Testis (tissue), 3 donors: ENCODE measurements around the gene IGSF21. TPM values are rescaled to one million over a fixed set of nuclear protein-coding genes. Genes with fewer than 3 reads are reported as not detected.

Experiments
- DNase-seq: peaks from one replicate; pipeline ENCODE4 v3.0.0-alpha.2; 2019
- H3K27ac ChIP-seq, 2 donors: fragments of 200-600 bp; sonication (generic); one replicate each; pipeline ENCODE4 v1.5.1; 2019
- H3K27me3 ChIP-seq: fragments of 200-600 bp; sonication (generic); one replicate; pipeline ENCODE4 v1.5.1; 2019
- H3K36me3 ChIP-seq: fragments of 200-600 bp; sonication (generic); one replicate; pipeline ENCODE4 v1.5.1; 2017; ENCODE audit warnings: low read depth; ENCODE audit errors: missing control alignments
- H3K4me1 ChIP-seq: fragments of 200-600 bp; sonication (generic); one replicate; pipeline ENCODE4 v1.5.1; 2019
- H3K4me3 ChIP-seq, 2 donors: fragments of 200-600 bp; sonication (generic); one replicate each; pipeline ENCODE4 v1.5.1; 2017 to 2019
- H3K9me3 ChIP-seq: fragments of 200-600 bp; sonication (generic); one replicate; pipeline ENCODE4 v1.5.1; 2017
- CTCF ChIP-seq, 3 experiments: fragments of 450-650 bp in 2 of 3; fragments of 200-600 bp in 1 of 3; sonication (generic) in 1 of 3; IDR thresholded peaks; one replicate each; pipeline ENCODE4 v1.5.1; 2016 to 2019; ENCODE audit warnings: antibody characterized with exemption in 3 of 3, mild to moderate bottlenecking in 2 of 3, moderate library complexity in 1 of 3
- POLR2A ChIP-seq: fragments of 450-650 bp; IDR thresholded peaks from one replicate; pipeline ENCODE4 v1.6.1; 2017; ENCODE audit warnings: antibody characterized with exemption, mild to moderate bottlenecking, moderate library complexity
- WGBS, 2 donors: methylation state at CpG; one replicate each; pipeline ENCODE4 v1.1.5; 2018; 5-methylcytosine and 5-hydroxymethylcytosine counted together
- intact Hi-C: fragments of 100-400 bp; cut with DNase I; formaldehyde crosslinking; loops from one replicate; pipeline ENCODE4 v1.15.1; 2023; ENCODE audit warnings: low total_unique reads
- polyA plus RNA-seq: library from polyadenylated mRNA; stranded (reverse); fragments of 350-450 nt; fragmentation: Illumina TruSeq; extraction: RNeasy Lipid Tissue Mini Kit (QIAGEN cat#74804); gene quantifications from one replicate; pipeline ENCODE4 v1.2.3, GENCODE V29; 2014; ENCODE audit warnings: low read depth, low replicate concordance; ENCODE audit not compliant: insufficient read depth
- total RNA-seq, 2 donors: library from RNA; depleted of rRNA; stranded (reverse); fragments of >200 nt; gene quantifications; one replicate each; pipeline ENCODE4 v1.2.3, GENCODE V29; 2016

Gene IGSF21
- total and polyA plus RNA-seq, 3 donors from 2014 or later = 1.7 to 4.2 (median 2.9) TPM

- DNase-seq = no peak
- H3K27ac ChIP-seq = no peak overlapping the region
- H3K4me3 ChIP-seq = no peak overlapping the region
- intact Hi-C loops = no loop called here
- TF ChIP-seq CTCF (IDR thresholded peaks at IDR 0.05) (no peak), POLR2A (no peak)
- H3K27me3 ChIP-seq = no peaks in the 10 kb centered on the region
- H3K9me3 ChIP-seq = no peaks in the 10 kb centered on the region
- WGBS, 2 donors = 60 to 72% methylated on average over 4 of the region's 4 CpGs
- no peaks in the 10 kb centered on the region for H3K4me1 ChIP-seq
- H3K36me3 ChIP-seq = no peaks in the 10 kb centered on the region
Observed at GRCh38 chr1:18128298-18128697, 20.7 kb downstream of the IGSF21 start.

- Histone ChIP-seq H3K9me3 (no peaks in the 10 kb centered on the region), H3K27me3 (no peaks in the 10 kb centered on the region), H3K27ac (no peak overlapping the region), H3K4me3 (no peak overlapping the region), H3K36me3 (no peaks in the 10 kb centered on the region), H3K4me1 (no peaks in the 10 kb centered on the region)
- DNase-seq = no peak
- intact Hi-C loops = no loop called here
- no peak for TF ChIP-seq CTCF (IDR thresholded peaks at IDR 0.05)
- no peak for TF ChIP-seq POLR2A
- WGBS, 2 donors = 67 to 68% methylated on average over 3 of the region's 3 CpGs
Observed at GRCh38 chr1:18130356-18130755, 22.8 kb downstream of the IGSF21 start.

GRCh38 chr1:18132022-18132710 lies 24.6 kb downstream of the IGSF21 start:
- TF ChIP-seq POLR2A = no peak
- no peak overlapping the region for H3K27ac ChIP-seq
- no peaks in the 10 kb centered on the region for H3K4me1 ChIP-seq
- 85 to 90% methylated on average over 2 of the region's 2 CpGs for WGBS, 2 donors
- H3K36me3 ChIP-seq = no peaks in the 10 kb centered on the region
- no peak for DNase-seq
- no peaks in the 10 kb centered on the region for H3K9me3 ChIP-seq
- H3K27me3 ChIP-seq = no peaks in the 10 kb centered on the region
- H3K4me3 ChIP-seq = no peak overlapping the region
- intact Hi-C loops = no loop called here

- 58 to 72% methylated on average over 15 to 16 of the region's 16 CpGs for WGBS, 2 donors
- intact Hi-C loops = no loop called here
- Histone ChIP-seq H3K4me1 (no peaks in the 10 kb centered on the region), H3K27ac (no peak overlapping the region), H3K27me3 (no peaks in the 10 kb centered on the region), H3K9me3 (no peaks in the 10 kb centered on the region), H3K4me3 (no peak overlapping the region), H3K36me3 (no peaks in the 10 kb centered on the region)
- no peak for DNase-seq
- TF ChIP-seq CTCF (IDR thresholded peaks at IDR 0.05) = no peak
Observed at GRCh38 chr1:18132711-18133541, 25.3 kb downstream of the IGSF21 start.

- no peaks in the 10 kb centered on the region for H3K27me3 ChIP-seq
- WGBS, 2 donors = 61 to 75% methylated on average over 6 of the region's 6 CpGs
- no peaks in the 10 kb centered on the region for H3K36me3 ChIP-seq
- no peak for DNase-seq
- no peak for TF ChIP-seq CTCF (IDR thresholded peaks at IDR 0.05)
- no peak for TF ChIP-seq POLR2A
- H3K4me1 ChIP-seq = no peaks in the 10 kb centered on the region
- no peak overlapping the region for H3K27ac ChIP-seq
- intact Hi-C loops = no loop called here
- no peak overlapping the region for H3K4me3 ChIP-seq
- no peaks in the 10 kb centered on the region for H3K9me3 ChIP-seq
Observed at GRCh38 chr1:18134324-18135046, 26.9 kb downstream of the IGSF21 start.
